ENCODE results near the gene FAIM2.

Gene FAIM2

GRCh38 chr12:49936925-49937324 is 33.2 kb upstream of the FAIM2 start:
- TF ChIP-seq CTCF (IDR thresholded peaks at IDR 0.05), result no peak

GRCh38 chr12:49934505-49934904 is 30.8 kb upstream of the FAIM2 start:
- no peak for TF ChIP-seq CTCF (IDR thresholded peaks at IDR 0.05)

GRCh38 chr12:49933796-49934195 is 30.1 kb upstream of the FAIM2 start:
- no peak for TF ChIP-seq CTCF (IDR thresholded peaks at IDR 0.05)

- TF ChIP-seq CTCF (IDR thresholded peaks at IDR 0.05), result no peak
These were observed 28.9 kb upstream of the FAIM2 start for GRCh38 chr12:49932533-49933130.

GRCh38 chr12:49932023-49932422 is 28.3 kb upstream of the FAIM2 start:
- TF ChIP-seq CTCF (IDR thresholded peaks at IDR 0.05), result no peak

- TF ChIP-seq CTCF (IDR thresholded peaks at IDR 0.05), result no peak
These were observed 27.0 kb upstream of the FAIM2 start for GRCh38 chr12:49930515-49931288.

- TF ChIP-seq CTCF (IDR thresholded peaks at IDR 0.05), result no peak
These were observed 25.9 kb upstream of the FAIM2 start for GRCh38 chr12:49929581-49929980.
